ENCODE data around the gene ALKBH6.

DNA sequence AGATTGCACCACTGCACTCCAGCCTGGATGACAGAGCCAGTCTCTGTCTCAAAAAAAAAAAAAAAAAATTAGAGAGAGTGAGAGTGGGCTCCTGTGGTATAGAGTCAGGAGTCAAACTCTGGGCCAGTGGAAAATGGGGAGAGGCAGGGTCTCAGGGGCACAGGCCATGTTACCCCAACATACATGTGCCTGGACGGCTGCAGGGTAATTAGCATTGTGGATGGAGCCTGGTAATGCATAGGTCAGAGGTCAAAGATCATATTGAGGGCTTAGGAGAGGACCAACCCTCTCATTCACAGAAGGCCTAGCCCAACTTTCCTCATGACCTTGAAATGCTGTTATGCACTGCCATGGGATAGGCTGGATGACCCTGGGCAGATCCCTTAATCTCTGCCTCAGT, 11.5 kb upstream of the ALKBH6 start:
- TF ChIP-seq, protein P1, sequence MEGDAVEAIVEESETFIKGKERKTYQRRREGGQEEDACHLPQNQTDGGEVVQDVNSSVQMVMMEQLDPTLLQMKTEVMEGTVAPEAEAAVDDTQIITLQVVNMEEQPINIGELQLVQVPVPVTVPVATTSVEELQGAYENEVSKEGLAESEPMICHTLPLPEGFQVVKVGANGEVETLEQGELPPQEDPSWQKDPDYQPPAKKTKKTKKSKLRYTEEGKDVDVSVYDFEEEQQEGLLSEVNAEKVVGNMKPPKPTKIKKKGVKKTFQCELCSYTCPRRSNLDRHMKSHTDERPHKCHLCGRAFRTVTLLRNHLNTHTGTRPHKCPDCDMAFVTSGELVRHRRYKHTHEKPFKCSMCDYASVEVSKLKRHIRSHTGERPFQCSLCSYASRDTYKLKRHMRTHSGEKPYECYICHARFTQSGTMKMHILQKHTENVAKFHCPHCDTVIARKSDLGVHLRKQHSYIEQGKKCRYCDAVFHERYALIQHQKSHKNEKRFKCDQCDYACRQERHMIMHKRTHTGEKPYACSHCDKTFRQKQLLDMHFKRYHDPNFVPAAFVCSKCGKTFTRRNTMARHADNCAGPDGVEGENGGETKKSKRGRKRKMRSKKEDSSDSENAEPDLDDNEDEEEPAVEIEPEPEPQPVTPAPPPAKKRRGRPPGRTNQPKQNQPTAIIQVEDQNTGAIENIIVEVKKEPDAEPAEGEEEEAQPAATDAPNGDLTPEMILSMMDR (IDR thresholded peaks at IDR 0.05) = no peak
- TF ChIP-seq POLR2A (IDR thresholded peaks at IDR 0.05) = no peak

All from lower leg skin (tissue), 3 donors.